Ureter (tissue), 1 donor: ENCODE data around the gene DSE. TPM values are rescaled to one million over a fixed set of nuclear protein-coding genes. Genes with fewer than 3 reads are reported as not detected.

Source experiments
- DNase-seq: peaks from one replicate; pipeline ENCODE4 v3.0.0-alpha.2; 2020; ENCODE audit warnings: low spot score
- total RNA-seq: library from RNA; stranded (reverse); gene quantifications from one replicate; pipeline ENCODE4 v1.2.4, GENCODE V29; 2023
- donor health status: DM: yes; HTN: yes; CAD: no.

DSE gene
- total RNA-seq, 1 donor from 2014 or later = 43.9 TPM

- DNase-seq = no peak
Measured at GRCh38 chr6:116475141-116475540, 104.4 kb downstream of the DSE start.

DNA sequence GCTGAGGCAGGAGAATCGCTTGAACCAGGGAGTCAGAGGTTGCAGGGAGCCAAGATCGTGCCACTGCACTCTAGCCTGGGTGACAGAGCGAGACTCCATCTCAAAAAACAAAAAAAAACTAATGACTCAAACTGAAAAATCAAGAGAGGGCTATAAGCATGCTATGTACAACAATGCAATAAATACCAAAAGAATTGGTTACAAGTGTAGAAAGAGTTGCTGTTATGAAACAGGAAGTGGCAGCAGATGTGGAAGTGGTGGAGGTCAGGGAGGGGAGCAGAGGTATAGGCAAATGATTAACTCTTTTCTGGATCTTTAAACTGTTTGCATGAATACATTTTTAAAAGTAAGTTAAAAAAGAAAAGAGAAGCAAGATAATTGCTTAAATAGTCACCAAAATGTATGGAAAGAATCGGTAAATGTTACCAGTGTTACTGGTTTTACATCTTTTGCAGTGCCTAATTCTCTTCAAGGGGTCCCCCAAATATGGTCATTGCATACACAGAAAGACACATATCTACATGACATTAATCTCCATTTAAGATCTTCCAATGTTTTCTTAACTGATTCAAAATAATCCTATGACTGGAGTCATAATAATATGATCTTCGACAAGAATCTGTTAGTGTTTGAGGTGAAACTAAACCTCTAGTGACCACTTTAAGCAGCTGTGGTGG, 105.4 kb downstream of the DSE start:
- no peak for DNase-seq

DNA sequence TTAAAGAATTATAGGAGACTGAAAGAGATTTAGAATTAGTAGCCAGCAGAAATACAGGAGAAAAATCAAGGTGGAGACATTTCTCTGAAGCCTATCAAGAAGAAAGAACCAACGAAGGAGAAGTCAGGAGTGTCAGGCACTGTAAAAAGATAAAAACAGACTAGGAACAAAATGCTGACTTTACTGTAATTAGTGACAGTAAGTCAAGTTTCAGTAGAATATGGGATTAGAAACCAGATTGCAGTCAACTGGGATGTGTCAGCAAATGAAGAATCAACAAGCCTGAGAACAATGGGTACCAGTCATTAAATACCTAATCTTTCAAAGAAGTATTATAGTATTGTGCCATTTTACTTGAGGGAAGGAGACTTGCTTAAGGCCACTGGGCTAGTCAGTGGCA, 112.0 kb downstream of the DSE start:
- DNase-seq = no peak

DNA sequence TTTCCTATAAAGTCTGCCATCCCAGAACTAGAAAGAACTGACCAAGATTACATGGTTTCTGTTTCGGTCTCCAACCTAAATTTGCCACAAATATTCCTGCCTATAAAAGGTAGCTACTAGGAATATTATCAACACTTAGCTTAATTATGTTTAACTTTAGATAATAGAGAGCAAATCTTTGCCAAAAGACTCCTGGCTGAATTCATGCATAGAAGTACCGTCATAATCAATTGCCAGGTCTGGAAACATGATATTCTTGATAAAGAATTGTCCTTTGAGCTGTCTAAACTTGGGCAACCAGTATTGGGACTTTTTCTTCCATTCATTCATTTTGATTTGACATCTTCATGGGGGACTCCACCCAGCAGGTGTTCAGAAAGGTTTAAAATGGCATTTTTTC, 112.9 kb downstream of the DSE start:
- no peak for DNase-seq

DNA sequence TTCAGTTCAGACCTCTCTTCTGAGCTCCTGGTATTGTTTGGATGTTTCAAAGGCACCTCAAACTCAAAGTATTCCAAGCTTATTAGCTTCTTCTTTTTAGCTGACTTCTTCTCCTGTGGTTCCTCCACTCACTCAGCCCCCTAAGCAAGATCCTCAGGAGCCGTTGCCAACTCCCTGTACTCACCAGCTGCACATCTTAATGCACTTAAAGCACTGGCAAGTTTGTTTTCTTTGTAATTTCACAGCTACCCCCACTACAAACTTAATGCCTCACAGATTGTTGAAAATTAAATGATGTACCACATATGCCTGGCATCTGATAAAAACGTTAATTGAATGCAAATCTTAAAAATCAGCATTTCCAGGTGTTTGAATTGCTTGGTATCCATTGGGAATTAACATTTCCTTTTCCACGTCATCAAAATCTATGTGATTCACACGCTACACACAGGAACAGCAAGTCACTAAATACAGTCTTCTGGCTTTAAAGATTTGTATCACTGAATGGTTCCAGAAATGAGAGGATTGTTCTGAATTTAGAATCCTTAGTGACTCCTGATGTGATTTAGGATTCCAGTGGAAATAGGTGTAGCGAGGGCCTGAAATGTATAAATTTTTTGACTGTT, 114.9 kb downstream of the DSE start:
- no peak for DNase-seq

- no peak for DNase-seq
Measured at GRCh38 chr6:116491610-116492330, 121.0 kb downstream of the DSE start.

GRCh38 chr6:116492331-116493067, 121.8 kb downstream of the DSE start:
- DNase-seq = no peak

Other genes with a start within 250 kb of the DSE start
- gene COL10A1, start 244.8 kb upstream of the DSE start, total RNA-seq = not detected
- gene TSPYL4, start 116.9 kb upstream of the DSE start, total RNA-seq = 26.1 TPM
- gene TSPYL1, start 91.0 kb upstream of the DSE start, total RNA-seq = 118 TPM
- 2.2 TPM for gene CALHM6, start 90.4 kb downstream of the DSE start, total RNA-seq
- 1.7 TPM for gene CALHM5, start 140.7 kb downstream of the DSE start, total RNA-seq
- not detected for gene TRAPPC3L, start 174.7 kb downstream of the DSE start, total RNA-seq
- gene CALHM4, start 182.8 kb downstream of the DSE start, total RNA-seq = not detected
- 42.6 TPM for gene RWDD1, start 200.6 kb downstream of the DSE start, total RNA-seq
- 0.55 TPM for gene RSPH4A, start 245.5 kb downstream of the DSE start, total RNA-seq